NCI-H510A treated with DMSO at 0.1 percent for 48 hours (cell line): Measurements from ENCODE around the gene PTTG1IP.

ENCODE experiments used
- DNase-seq: peaks from one replicate; lab custom pipeline; 2025; lab: John Stamatoyannopoulos, UW

The PTTG1IP gene

DNA sequence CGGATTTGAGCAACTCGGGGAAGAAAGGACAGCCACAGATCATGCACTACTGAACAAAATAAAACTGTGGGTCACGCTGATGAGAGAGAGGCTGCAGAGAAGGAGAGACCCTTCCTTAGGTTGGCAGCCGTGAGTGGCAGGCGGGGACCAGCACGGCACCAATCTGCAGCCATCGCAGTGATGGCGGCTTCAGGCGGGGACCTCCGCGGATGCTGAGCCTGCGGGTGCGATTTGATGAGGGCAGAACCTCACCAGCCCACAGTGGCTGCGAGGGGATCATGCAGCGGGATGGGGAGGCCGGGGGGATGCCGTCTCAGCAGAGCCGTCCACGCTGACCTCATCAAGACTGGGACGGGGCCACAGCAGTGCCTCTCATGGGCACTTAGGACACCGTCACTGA, 35.4 kb upstream of the PTTG1IP start:
- DNase-seq: no peak

DNA sequence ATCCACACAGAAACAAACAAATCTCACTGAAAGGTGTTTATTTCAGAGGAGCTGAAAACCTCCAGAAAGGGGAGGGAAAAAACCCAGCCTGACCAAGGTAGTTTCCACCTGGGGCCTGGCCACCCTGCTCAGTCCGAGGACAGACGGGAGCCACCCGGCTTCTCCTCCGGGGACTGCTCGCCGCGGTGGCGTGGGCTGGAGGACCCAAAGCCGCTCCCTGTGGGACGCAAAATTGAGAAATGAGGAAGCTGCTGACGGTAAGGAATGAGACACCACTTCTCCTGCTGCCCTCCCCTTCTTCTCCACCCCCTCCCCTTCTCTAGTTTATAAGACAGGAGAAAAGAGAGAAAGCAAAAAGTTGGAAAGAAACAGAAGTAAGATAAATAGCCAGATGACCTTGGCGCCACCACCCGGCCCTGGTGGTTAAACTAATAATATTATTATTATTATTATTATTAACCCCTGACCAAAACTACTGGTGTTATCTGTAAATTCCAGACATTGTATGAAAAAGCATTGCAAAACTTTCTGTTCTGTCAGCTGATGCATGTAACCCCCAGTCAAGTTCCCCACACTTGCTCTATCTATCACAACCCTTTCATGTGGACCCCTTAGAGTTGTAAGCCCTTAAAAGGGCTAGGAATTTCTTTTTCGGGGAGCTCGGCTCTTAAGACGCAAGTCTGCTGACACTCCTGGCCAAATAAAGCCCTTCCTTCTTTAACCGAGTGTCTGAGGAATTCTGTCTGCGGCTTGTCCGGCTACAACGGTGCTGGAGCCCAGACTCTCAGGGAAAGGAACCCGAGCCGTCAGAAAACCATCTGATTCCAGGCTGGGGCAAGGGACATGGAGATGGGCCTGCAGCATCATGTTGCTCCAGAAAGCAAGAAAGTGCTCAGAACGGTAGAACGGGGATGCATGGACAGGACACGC, 34.7 kb upstream of the PTTG1IP start:
- DNase-seq: no peak

DNA sequence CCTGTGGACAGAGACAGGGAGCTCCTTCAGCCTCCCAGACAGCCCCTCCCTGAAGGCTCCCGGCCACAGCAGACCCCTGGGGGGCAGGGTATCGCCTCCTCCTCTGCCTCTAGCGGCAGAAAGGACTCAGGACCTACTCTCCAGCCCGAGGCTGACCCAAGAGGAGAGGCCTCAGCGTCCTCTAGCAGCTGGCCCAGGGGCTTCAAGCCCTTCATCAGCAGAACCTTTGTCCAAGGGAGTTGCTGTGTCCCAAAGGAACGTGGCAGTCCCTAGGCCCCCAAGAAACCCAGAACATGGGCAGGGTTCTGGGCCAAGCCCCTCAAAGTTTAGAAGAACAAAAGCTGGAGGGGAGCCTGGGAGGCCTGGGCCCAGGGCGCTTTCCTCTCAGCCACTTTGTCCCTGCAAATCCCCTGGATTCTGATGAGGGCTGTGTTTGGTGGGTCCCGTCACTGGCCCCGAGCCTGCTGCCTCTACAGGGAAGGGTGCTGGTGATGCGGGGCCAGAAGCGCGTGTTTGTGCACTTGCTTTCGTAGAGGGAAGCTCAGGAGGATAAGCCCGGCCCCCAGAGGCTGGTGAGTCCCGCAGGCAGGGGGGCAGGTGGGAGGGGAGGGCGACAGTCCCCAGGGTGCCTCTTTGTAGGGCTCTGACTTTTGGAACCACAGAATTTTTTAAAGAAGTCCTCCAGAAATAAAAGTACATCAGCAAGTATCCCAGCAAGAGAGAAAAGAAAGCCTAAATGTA, 33.9 kb upstream of the PTTG1IP start:
- DNase-seq: no peak

DNA sequence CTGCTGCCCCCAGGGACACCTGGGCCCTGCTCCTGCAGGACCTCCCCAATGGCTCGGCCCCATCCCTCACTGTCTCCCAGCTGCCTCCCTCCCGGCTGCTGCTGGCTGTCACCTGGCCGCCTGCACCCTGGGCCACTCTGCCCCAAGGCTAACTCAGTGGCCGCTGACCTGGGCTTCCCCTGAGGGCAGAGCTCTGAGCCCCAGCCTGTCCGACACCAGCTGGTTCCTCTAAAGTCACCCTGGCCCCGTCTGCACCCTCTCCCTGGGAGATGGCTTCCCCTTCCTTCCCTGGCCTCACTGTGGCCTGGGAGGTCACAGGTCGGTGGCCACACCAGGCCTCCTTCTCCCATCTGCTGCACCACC, 32.2 kb upstream of the PTTG1IP start:
- DNase-seq: no peak

DNA sequence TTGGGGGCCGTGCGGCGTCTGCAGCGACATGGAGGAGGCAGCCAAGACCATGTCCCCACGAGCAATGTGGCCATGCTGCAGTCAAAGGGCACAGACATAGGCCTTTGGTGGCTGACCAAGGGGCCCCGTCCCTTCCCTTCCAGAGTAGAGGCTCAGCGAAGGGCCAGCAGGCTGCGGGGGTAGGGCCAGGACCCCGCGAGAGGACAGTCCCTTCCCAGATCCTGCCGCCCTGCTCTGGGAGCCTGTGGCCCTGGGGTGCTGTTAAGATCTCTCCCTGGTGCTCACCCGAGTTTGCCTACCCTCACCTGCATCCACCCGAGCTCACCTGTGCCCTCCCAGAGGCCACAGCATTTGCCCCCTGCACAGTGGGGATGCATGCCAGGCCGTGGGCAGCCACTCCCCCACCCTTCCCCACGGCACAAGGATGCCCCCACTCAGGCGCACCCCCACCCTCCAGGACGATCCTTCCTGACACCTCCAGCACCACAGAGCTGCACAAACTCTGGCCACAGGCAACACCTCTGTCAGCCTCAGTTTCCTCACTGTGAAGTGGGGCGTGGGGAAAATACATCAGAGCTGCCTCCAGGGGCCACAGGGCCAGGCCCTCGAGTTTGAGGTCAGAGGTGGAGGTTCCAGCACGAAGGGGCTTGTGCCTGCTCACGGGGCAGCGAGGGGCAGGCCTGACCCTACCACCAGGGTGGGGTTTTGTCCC, 31.7 kb upstream of the PTTG1IP start:
- no peak for DNase-seq

DNA sequence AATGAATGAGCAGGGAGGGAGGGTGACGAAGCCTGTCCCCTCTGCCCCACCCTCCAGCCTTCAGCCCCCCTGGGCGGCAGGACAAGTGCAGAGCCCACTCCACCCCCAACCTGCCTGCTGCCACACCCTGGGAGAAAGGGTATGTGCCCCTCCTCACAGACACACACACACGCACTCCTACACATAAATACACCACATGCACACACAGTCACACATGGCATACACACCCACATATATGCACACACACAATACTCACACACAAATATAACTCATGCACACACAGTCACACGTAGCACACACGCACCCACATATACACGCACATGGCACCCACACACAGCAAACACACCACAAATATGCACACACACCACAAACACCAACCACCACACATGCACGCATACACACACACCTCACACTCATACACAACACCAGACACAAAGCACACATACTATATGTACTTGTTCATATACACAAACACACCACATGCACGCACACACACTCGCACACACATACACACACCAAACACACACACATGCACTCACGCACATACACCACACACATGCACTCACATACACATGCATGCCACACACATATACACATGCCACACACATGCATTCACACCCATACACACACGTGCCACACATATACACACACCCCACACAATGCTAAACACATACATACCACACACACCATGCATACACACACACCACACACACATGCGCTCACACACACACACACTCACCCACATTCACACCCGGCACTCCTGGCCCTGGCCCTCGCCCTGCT, 30.8 kb upstream of the PTTG1IP start:
- no peak for DNase-seq

DNA sequence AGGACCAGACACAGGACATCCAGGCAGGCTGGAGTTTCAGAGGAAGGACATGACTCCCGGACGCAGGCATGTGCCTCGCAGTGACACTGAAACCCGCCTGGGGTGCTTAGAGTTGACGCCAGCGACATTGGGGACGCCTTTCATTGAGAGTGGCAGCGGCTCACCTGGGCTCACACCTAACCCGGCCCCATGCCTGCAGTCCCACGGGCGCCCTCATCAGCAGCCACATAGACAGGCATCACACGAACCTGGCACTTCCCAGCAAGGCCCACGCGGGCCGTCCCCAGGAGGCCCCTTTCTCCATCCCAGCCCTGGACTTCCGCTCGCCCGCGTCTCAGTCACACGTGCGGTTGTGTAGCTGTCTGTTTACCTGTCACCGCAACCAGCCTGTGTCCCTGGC, 30.2 kb upstream of the PTTG1IP start:
- DNase-seq: no peak

DNA sequence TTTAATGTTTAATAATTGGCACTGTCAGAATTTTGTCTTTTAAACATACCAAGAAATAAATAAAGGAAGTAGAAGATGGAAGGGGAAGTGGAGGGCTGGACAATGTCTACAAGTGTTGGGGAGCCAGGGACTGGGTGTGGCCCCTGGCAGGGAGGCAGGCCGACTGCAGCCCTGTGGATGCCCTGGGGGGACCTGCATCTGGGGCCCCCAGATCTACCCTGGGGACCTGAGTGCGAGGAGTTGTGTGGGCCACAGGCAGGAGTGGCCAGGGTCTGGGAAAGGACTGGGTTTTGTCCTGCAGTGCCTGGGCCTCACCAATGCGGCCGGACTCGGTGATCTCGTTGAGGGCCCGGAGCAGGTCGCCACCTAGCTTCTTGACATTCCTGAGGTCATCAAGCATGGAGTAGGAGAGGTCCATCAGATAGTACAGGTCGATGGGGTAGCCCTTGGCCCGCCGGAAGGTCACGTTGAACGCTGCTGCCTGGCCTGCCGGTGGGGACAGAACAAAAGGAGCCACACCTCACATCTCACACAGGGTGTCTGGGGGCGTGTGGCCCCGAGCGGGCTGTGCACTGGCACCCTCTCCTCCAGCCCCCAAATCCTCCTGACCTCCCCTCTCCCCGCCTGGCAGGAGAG, 29.7 kb upstream of the PTTG1IP start:
- no peak for DNase-seq

DNA sequence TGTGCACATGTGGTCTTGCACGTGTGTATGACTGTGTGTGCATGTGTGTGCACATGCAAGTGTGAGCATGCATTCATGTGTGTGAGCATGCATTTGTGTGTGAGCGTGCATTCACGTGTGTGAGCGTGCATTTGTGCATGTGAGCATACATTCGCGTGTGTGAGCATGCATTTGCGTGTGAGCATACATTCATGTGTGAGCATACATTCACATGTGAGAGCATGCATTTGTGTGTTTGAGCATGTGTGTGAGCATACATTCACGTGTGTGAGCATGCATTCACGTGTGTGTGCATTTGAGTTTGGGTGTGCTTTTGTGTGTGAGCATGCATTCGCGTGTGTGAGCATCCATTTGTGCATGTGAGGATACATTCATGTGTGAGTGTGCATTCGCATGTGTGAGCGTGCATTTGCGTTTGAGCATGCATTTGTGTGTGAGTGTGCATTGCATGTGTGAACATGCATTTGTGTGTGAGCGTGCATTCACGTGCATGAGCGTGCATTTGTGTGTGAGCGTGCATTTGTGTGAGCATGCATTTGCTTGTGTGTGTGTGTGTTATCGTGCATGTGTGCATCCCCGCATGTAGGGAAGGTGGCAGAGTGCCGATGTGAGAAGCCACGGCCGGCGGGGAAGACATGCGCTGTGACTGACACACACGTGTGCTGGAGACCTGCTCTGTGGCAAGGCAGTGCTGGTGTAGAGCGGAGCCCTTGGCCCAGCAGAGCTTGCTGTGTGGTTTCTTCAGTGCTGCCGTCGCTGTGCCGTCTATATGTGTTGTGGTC, 29.0 kb upstream of the PTTG1IP start:
- no peak for DNase-seq

DNA sequence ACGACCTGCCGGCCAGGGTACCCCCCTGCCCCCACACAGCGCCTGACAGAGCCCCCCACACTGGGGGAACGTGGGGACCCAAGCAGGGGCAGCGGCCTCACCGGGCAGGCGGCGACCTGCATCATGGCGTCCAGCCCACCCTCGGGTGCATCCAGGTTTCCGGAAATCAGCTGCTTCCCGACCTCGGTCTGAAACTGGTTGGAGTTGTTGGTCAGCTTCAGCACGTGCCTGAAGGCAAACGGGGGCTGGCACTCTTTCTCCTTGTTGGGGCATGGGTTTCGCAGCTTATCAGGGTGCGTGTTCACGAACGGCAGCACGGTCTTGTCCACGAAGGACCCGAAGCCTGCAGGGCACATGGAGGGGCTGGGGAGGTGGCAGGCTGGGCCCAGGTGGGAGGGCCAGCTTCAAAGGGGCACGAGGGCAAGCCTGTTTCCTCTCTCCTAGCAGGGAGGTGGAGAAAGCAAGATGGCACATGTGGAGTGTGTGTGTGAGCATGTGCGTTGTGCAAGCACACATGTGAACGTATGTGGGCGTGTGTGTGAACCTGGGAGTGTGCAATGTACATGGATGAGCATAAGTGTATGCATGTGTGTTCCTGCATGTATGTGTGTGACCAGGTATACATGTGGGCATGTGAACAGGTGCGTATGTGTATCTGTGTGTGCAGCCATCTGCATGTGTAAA, 28.0 kb upstream of the PTTG1IP start:
- no peak for DNase-seq

DNA sequence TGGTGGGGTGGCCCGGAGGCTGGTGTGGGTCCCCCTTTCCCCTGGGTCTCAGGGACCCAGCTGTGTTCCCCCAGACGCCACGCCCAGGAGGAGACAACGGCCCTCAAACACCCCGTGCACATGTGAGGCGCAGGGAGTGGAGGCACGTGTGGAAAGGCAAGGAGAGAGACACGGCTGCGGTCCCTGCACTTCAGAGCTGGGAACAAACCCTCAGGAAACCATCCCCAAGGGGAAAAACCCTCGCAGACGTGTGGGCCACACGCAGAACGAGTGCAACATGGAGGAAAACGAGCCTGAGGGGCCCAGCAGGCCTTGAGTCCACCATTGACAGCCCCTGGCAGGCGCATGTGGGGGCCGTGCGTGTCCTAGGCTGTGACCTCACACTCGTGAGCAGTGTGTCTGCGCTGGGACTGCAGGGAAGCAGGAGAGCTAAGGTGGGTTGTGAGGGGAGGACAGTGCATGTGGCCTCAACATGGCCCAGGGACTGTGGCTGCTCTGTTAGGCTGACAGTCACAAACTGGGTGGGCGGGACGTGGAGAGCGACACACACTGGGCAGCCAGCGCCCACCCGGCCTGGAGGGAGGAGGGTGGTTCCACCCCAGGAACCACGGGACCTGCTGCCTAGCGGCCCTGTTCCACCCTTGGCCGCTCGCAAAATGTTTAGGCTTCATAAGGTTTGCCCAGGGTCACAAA, 27.2 kb upstream of the PTTG1IP start:
- no peak for DNase-seq

DNA sequence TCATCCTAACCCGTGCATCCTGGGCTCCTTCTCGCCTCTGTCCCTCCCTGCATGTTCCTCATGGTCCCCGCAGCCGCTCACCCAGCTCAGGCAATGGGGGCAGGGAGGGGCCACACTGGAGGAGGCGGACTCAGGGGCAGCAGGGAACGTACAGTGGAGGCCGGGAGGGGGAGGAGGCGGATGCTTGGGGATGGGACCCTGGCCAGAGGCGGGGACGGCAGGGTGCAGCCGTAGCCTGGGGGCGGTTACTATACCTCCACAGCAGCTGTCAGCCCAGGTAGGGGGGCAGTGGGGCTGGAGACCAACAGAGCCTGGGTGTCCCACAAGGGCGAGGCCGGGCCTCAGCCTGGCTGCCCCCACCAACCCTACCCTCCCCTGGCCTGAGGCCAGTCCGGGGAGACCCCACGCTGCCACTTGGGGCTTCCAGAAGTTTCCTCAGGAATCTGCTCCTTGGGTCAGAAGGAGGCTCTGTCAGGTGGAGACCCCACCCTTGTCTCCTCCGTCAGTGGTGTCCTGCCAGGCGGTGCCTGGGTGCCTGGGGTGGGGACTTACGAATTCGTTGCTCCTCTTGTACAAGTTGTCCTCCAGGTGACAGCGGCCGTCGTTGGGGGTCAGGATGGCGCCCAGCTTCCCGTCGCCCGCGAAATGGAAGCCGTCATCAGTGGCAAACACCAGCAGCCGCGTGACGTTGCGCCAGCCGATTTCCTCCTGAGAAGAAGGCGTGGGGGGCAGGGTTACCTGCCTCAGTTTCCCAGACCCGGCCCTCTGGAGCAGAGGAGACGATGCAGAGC, 26.5 kb upstream of the PTTG1IP start:
- DNase-seq: no peak

DNA sequence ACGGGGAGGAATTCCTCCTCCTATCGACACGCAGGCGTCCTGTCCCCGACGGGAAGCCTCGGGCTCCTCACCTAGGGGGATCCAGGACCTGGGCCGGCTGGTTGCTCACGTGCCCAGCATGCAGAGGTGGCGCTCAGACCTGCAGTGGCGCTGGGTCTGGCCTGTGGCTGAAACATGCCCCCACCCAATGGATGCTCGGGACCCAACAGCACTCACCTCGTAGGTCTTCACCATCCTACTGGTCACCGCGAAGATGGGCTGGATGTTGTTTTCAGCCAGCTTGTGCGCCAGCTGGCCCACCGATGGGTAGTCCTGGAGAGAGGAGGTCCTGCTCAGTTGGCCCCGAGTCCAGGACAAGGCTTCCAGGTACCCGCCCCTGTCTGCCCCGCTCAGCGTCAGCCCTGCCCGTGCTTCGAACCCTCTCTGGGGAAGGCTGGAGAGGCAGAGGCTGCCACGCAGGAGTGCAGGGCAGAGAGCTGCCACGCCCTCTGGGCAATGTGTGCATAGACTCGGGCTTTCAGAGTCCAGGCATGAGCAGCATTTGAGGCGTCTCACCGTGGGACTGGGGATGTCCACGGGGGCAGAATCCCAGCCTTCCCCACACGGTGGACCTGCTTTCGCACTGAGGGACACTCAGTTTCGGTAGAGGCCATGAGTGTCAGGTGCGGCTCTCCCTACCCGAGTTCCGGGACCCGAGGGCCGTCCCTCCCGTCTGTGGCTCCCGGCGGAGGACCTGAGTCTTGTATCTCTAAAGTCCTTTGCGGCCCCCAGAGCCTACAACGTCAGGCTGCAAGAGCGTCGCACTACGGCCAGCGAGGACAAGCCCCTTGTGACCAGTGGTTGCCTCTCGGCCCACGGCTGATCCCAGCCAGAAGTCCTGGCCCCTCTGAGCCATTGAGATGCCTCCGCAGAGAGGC, 25.6 kb upstream of the PTTG1IP start:
- DNase-seq: no peak

DNA sequence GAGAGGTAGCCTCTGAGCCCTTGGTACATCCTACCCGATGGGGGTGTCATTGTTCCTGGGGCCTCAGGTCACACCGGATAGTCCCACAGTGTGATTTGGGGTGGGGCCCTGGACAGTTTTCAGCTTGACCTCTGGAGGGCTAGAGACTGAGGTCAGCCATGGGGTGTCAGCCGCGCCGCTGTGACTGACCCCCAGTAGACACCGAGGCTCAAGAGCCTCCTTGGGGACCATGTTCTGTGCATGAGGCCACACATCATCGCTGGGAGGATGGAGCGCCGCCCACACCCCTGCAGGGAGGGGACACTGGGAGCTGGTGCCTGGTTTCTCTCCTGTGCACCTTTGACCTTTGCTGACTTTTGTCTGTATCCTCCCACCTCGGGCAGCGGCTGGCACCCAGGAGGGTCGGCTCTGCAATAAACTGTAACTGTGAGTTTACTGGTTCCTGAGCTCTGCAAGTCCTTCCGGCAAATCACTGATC, 24.6 kb upstream of the PTTG1IP start:
- no peak for DNase-seq

DNA sequence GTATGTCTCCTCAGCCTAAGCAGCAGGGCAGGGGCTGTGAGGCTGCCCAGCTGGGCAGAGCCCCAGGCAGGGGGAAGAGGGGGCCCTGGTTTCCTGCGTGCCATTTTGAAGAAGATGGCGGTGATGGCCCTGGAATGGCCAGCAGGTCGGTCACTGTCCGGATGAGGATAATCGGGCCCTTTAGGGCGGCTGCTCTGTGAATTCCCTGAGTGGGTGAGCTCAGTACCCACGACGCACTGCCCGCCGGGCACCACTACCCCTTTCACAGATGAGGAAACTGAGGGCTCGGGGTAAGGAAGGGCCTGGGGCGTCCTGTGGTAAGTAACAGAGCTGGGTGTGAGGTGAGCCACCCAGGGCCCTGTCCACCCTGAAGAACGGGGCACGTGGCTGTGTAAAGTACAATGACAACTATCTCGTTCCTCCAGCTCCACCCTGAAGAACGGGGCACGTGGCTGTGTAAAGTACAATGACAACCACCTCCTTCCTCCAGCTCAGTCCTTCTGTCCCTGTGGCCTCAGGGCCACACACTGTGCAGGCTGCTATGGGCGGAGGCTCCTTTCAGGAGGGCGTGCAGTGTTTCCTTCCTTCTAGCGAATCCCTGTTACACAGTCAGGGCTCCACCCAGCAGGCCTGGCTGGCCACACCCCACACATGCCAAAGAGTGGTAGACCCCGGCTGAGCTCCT, 24.0 kb upstream of the PTTG1IP start:
- no peak for DNase-seq

DNA sequence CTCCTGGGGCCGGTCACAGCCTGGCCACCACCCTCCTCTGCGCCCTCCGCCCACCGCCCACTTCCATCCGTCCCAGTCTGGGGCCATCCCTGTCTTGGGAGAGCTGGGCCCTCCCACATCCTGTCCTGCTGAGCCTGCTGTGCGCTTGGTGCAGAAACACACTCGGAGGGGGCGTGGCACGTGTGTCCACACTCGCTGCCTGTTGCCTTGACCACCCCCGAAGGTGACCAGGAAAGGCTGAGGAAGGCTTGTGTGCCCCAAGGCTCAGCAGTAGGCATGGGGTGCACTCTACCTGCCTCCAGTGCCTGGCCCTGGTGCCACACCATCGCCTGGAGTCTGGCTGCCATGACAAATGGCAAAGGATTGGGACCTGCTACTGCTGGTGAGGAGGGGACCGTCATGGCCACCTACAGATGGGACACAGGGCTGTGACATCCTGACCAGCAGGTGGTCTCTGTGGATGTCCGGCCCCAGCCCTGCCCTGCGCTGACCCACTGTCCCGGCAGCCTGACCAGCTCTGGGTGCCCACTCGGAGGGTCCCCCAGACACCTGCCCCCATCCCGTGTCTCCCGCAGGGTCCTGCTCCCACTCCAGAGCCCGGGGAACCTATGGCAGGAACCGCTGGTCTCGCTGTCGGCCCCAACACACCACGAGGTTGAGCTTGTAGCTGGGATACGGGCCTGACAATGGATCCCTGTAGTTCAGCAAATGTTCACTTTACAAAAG, 23.2 kb upstream of the PTTG1IP start:
- DNase-seq: no peak
